Lower leg skin (tissue), 3 donors: ENCODE results near the gene SESTD1.
"Not testable (repeated sequence)": the region's sequence is repeated elsewhere in the genome, so short reads cannot be mapped to it uniquely, and the experiment has no call there.

Experiments
- CTCF ChIP-seq, 3 donors: fragments of 450-650 bp; IDR thresholded peaks; one replicate each; pipeline ENCODE4 v1.5.1; 2016; ENCODE audit warnings: antibody characterized with exemption in 3 of 3, mild to moderate bottlenecking in 3 of 3, moderate library complexity in 2 of 3
- POLR2A ChIP-seq, 2 donors: fragments of 450-650 bp; IDR thresholded peaks; one replicate each; pipeline ENCODE4 v1.6.1; 2016 to 2017; ENCODE audit warnings: antibody characterized with exemption in 2 of 2, mild to moderate bottlenecking in 1 of 2, moderate library complexity in 1 of 2

DNA sequence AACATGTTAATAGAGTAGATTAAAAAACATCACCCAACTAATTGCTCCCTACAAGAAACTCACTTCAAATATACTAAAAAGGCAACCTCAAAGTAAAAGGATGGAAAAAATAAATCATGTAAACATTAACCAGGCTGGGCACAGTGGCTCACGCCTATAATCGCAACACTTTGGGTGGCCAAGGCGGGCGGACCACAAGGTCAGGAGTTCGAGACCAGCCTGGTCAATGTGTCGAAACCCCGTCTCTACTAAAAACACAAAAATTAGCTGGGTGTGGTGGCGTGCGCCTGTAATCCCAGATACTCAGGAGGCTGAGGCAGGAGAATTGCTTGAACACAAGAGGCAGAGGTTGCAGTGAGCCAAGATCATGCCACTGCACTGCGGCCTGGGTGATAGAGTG, 18.8 kb downstream of the SESTD1 start:
- not testable (repeated sequence) for TF ChIP-seq POLR2A, CTCF (IDR thresholded peaks at IDR 0.05)
